AG04449 (cell line): ENCODE results near the gene MRPL2.
A peak's percentile ranks its signal among the peaks of the same experiment; 100 is the strongest.

Source experiments
- CTCF ChIA-PET: fragments of 350-600 bp; formaldehyde crosslinking; extraction: SDS; loops from one replicate; lab custom pipeline; 2021; ENCODE audit warnings: antibody characterized with exemption; lab: Yijun Ruan, JAX
- POLR2A ChIA-PET: fragments of 400-600, 350-600 bp; formaldehyde crosslinking; extraction: SDS; loops from one replicate; lab custom pipeline; 2020; ENCODE audit warnings: antibody characterized with exemption, inconsistent platforms; lab: Yijun Ruan, JAX
- DNase-seq: peaks from one replicate; pipeline ENCODE4 v3.0.0-alpha.2; 2010; ENCODE audit warnings: low read depth, low spot score
- H3K4me3 ChIP-seq: 2 replicates; pipeline ENCODE4 v1.5.1; 2011; ENCODE audit warnings: low read depth, mild to moderate bottlenecking, control low read depth, low read length
- CTCF ChIP-seq: IDR thresholded peaks from one replicate; pipeline ENCODE4 v1.5.1; 2011; ENCODE audit warnings: mild to moderate bottlenecking, moderate library complexity, low read length, control low read depth, inconsistent platforms; ENCODE audit not compliant: insufficient read depth; ENCODE audit errors: missing control alignments

Gene MRPL2

GRCh38 chr6:43070028-43070632, 10.9 kb upstream of the MRPL2 start:
- ChIA-PET POLR2A (no interaction called here), CTCF (interaction anchor here (0.7 to 9.7 kb wide), 15 partner anchors 10 to 273 kb away, joined by 3 to 183 read pairs (median 3); partner anchors contain the start of genes KLC4 and MRPL2)
- no peak overlapping the region for H3K4me3 ChIP-seq
- DNase-seq, result no peak
- peak; percentile 44 for TF ChIP-seq CTCF

GRCh38 chr6:43062818-43063217, 3.6 kb upstream of the MRPL2 start:
- POLR2A ChIA-PET, result no interaction called here
- no peak for TF ChIP-seq CTCF

GRCh38 chr6:43061861-43062260, 2.6 kb upstream of the MRPL2 start:
- H3K4me3 ChIP-seq, result no peak overlapping the region
- CTCF ChIA-PET, result interaction anchor here (1.9 to 5.1 kb wide), 3 partner anchors 9 to 82 kb away, joined by 7 to 39 read pairs (median 33); no protein-coding TSS in a partner anchor
- no peak for TF ChIP-seq CTCF
- no peak for DNase-seq
- POLR2A ChIA-PET, result no interaction called here

More at GRCh38 chr6:43062818-43063217, 3.6 kb upstream of the MRPL2 start:
- DNase-seq, result no peak
- CTCF ChIA-PET, result interaction anchor here (1.2 to 4.0 kb wide), 2 partner anchors 67 to 83 kb away, joined by 3 to 43 read pairs; no protein-coding TSS in a partner anchor
- H3K4me3 ChIP-seq, result no peak overlapping the region

GRCh38 chr6:43060755-43061633, 1.8 kb upstream of the MRPL2 start:
- TF ChIP-seq CTCF, result no peak
- CTCF ChIA-PET, result interaction anchor here (1.0 to 5.1 kb wide), 4 partner anchors 9 to 83 kb away, joined by 3 to 39 read pairs (median 20); no protein-coding TSS in a partner anchor
- no peak for DNase-seq
- POLR2A ChIA-PET, result interaction anchor here (0.7 to 1.8 kb wide), 2 partner anchors 109 to 122 kb away, joined by 3 to 7 read pairs; no protein-coding TSS in a partner anchor
- peak overlapping the region; percentile 80 for H3K4me3 ChIP-seq

GRCh38 chr6:43060034-43060754, 960 bp upstream of the MRPL2 start:
- peak overlapping the region; percentile 80 for H3K4me3 ChIP-seq
- POLR2A ChIA-PET, result interaction anchor here (0.7 to 1.8 kb wide), 3 partner anchors 84 to 123 kb away, joined by 3 to 7 read pairs (median 7); no protein-coding TSS in a partner anchor
- no peak for TF ChIP-seq CTCF
- no peak for DNase-seq
- CTCF ChIA-PET, result interaction anchor here (1.0 to 5.1 kb wide), 4 partner anchors 10 to 84 kb away, joined by 3 to 39 read pairs (median 20); no protein-coding TSS in a partner anchor
